ENCODE measurements around the gene FIP1L1. TPM values are rescaled to one million over a fixed set of nuclear protein-coding genes. Genes with fewer than 3 reads are reported as not detected.
"Not testable (repeated sequence)": the region's sequence is repeated elsewhere in the genome, so short reads cannot be mapped to it uniquely, and the experiment has no call there.

FIP1L1 gene
- total RNA-seq, 1 donor from 2014 or later, result 33.2 TPM

GRCh38 chr4:53376900-53377299, 541 bp upstream of the FIP1L1 start:
- DNase-seq (ENCODE audit: low spot score), result no peak

GRCh38 chr4:53378171-53378482, 686 bp downstream of the FIP1L1 start:
- no peak for DNase-seq (ENCODE audit: low spot score)

GRCh38 chr4:53380221-53380620, 2.8 kb downstream of the FIP1L1 start:
- DNase-seq (ENCODE audit: low spot score), result no peak

GRCh38 chr4:53409479-53409878, 32.0 kb downstream of the FIP1L1 start:
- not testable (repeated sequence) for DNase-seq (ENCODE audit: low spot score)

- no peak for DNase-seq (ENCODE audit: low spot score)
Measured at GRCh38 chr4:53419208-53419607, 41.8 kb downstream of the FIP1L1 start.

GRCh38 chr4:53421791-53422190, 44.4 kb downstream of the FIP1L1 start:
- no peak for DNase-seq (ENCODE audit: low spot score)

- DNase-seq (ENCODE audit: low spot score), result no peak
Measured at GRCh38 chr4:53422367-53422766, 44.9 kb downstream of the FIP1L1 start.

- DNase-seq (ENCODE audit: low spot score), result no peak
Measured at GRCh38 chr4:53424280-53424679, 46.8 kb downstream of the FIP1L1 start.

GRCh38 chr4:53427366-53427765, 49.9 kb downstream of the FIP1L1 start:
- no peak for DNase-seq (ENCODE audit: low spot score)

GRCh38 chr4:53431052-53431451, 53.6 kb downstream of the FIP1L1 start:
- no peak for DNase-seq (ENCODE audit: low spot score)

GRCh38 chr4:53432528-53433424, 55.3 kb downstream of the FIP1L1 start:
- no peak for DNase-seq (ENCODE audit: low spot score)

GRCh38 chr4:53436251-53436650, 58.8 kb downstream of the FIP1L1 start:
- DNase-seq (ENCODE audit: low spot score), result no peak

GRCh38 chr4:53441564-53441963, 64.1 kb downstream of the FIP1L1 start:
- no peak for DNase-seq (ENCODE audit: low spot score)

GRCh38 chr4:53444954-53445353, 67.5 kb downstream of the FIP1L1 start:
- no peak for DNase-seq (ENCODE audit: low spot score)

- no peak for DNase-seq (ENCODE audit: low spot score)
Measured at GRCh38 chr4:53450773-53451172, 73.3 kb downstream of the FIP1L1 start.

- no peak for DNase-seq (ENCODE audit: low spot score)
Measured at GRCh38 chr4:53453385-53453784, 75.9 kb downstream of the FIP1L1 start.

GRCh38 chr4:53455766-53456165, 78.3 kb downstream of the FIP1L1 start:
- DNase-seq (ENCODE audit: low spot score), result no peak

- DNase-seq (ENCODE audit: low spot score), result no peak
Measured at GRCh38 chr4:53456178-53456577, 78.7 kb downstream of the FIP1L1 start.

- DNase-seq (ENCODE audit: low spot score), result no peak
Measured at GRCh38 chr4:53459548-53459947, 82.1 kb downstream of the FIP1L1 start.

GRCh38 chr4:53461244-53461643, 83.8 kb downstream of the FIP1L1 start:
- DNase-seq (ENCODE audit: low spot score), result no peak

- DNase-seq (ENCODE audit: low spot score), result no peak
Measured at GRCh38 chr4:53463340-53463739, 85.9 kb downstream of the FIP1L1 start.

- DNase-seq (ENCODE audit: low spot score), result no peak
Measured at GRCh38 chr4:53465281-53465680, 87.8 kb downstream of the FIP1L1 start.

- DNase-seq (ENCODE audit: low spot score), result no peak
Measured at GRCh38 chr4:53465891-53466290, 88.5 kb downstream of the FIP1L1 start.

Measured in mesenteric fat pad (tissue), 1 donor.